Measurements from ENCODE around the gene DUS1L.

DNA sequence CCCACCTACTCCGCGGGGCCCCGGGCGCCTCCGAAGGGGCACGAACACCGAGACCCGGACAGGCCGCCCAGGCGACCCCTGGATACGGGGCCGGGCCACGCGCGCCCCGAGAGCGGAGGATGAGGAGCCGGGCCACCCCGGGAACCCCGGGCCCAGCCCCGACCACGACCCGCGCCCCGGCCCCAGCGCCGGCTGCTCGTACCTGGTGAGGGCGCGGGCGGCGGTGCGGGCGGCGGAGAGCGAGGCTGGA is 32.2 kb upstream of the DUS1L start:
- TF ChIP-seq, protein P1, sequence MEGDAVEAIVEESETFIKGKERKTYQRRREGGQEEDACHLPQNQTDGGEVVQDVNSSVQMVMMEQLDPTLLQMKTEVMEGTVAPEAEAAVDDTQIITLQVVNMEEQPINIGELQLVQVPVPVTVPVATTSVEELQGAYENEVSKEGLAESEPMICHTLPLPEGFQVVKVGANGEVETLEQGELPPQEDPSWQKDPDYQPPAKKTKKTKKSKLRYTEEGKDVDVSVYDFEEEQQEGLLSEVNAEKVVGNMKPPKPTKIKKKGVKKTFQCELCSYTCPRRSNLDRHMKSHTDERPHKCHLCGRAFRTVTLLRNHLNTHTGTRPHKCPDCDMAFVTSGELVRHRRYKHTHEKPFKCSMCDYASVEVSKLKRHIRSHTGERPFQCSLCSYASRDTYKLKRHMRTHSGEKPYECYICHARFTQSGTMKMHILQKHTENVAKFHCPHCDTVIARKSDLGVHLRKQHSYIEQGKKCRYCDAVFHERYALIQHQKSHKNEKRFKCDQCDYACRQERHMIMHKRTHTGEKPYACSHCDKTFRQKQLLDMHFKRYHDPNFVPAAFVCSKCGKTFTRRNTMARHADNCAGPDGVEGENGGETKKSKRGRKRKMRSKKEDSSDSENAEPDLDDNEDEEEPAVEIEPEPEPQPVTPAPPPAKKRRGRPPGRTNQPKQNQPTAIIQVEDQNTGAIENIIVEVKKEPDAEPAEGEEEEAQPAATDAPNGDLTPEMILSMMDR (IDR thresholded peaks at IDR 0.05) = no peak
- TF ChIP-seq POLR2A (IDR thresholded peaks at IDR 0.05) = no peak
